Vagina (tissue), 2 donors: ENCODE data around the gene CD9.

ENCODE experiments used
- POLR2A ChIP-seq, 2 donors: fragments of 450-650 bp; IDR thresholded peaks; one replicate each; pipeline ENCODE4 v1.6.1; 2017; ENCODE audit warnings: antibody characterized with exemption in 2 of 2, mild to moderate bottlenecking in 2 of 2, moderate library complexity in 2 of 2
- POLR2AphosphoS5 ChIP-seq, 2 donors: sonication (generic); formaldehyde crosslinking; IDR thresholded peaks; one replicate each; pipeline ENCODE4 v1.9.0; 2017; ENCODE audit warnings: antibody characterized with exemption in 2 of 2, mild to moderate bottlenecking in 2 of 2, low read depth in 1 of 2; ENCODE audit not compliant: insufficient read depth in 1 of 2
- TF ChIP-seq, protein P1 (sequence below), 3 experiments: fragments of 450-650 bp in 2 of 3; fragments of 200-600 bp in 1 of 3; sonication (generic) in 1 of 3; IDR thresholded peaks; one replicate each; pipeline ENCODE4 v1.5.1; 2017 to 2019; ENCODE audit warnings: antibody characterized with exemption in 3 of 3, mild to moderate bottlenecking in 2 of 3, moderate library complexity in 2 of 3

DNA sequence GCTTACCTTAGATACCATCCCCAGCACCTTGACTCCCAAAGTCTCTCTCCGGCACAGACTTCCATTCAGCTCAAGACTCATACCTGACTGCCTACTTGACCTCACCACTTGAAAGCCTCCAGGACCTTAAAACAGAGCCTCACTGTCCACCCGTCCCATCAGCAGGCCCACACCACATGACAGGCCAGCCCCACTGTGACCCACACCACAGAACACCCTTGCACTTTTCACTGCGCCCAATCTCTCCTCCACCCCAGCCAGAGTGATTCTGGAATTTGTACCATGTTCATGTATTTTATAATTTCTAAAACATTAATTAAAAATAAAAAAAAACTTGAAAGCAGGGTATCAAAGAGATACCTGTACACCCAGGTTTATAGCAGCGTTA is 82.2 kb downstream of the CD9 start:
- TF ChIP-seq POLR2AphosphoS5 (IDR thresholded peaks at IDR 0.05; ENCODE audit: insufficient read depth in 1 of 2, low read depth in 1 of 2): no peak
- TF ChIP-seq, protein P1, sequence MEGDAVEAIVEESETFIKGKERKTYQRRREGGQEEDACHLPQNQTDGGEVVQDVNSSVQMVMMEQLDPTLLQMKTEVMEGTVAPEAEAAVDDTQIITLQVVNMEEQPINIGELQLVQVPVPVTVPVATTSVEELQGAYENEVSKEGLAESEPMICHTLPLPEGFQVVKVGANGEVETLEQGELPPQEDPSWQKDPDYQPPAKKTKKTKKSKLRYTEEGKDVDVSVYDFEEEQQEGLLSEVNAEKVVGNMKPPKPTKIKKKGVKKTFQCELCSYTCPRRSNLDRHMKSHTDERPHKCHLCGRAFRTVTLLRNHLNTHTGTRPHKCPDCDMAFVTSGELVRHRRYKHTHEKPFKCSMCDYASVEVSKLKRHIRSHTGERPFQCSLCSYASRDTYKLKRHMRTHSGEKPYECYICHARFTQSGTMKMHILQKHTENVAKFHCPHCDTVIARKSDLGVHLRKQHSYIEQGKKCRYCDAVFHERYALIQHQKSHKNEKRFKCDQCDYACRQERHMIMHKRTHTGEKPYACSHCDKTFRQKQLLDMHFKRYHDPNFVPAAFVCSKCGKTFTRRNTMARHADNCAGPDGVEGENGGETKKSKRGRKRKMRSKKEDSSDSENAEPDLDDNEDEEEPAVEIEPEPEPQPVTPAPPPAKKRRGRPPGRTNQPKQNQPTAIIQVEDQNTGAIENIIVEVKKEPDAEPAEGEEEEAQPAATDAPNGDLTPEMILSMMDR (IDR thresholded peaks at IDR 0.05): no peak
- no peak for TF ChIP-seq POLR2A (IDR thresholded peaks at IDR 0.05)
